SK-N-SH (cell line): Measurements from ENCODE around the gene IPO11. TPM values are rescaled to one million over a fixed set of nuclear protein-coding genes. Genes with fewer than 3 reads are reported as not detected.

Experiments
- CTCF ChIA-PET: fragments of 300-600, 350-600 bp; formaldehyde crosslinking; extraction: SDS; loops from one replicate; lab custom pipeline; 2021; lab: Yijun Ruan, JAX
- POLR2A ChIA-PET: fragments of 350-600 bp; sonication (Branson Sonifier 250); formaldehyde crosslinking; extraction: SDS; loops from one replicate; lab custom pipeline; 2020; ENCODE audit warnings: antibody characterized with exemption, inconsistent platforms; lab: Yijun Ruan, JAX
- DNase-seq: peaks from one replicate; pipeline ENCODE4 v3.0.0; 2012
- H2AFZ ChIP-seq: fragments of 200-600 bp; sonication (generic); 2 replicates; pipeline ENCODE4 v1.8.1; 2016; ENCODE audit warnings: antibody characterized with exemption, mild to moderate bottlenecking, low read depth
- H3F3A ChIP-seq: fragments of 200-600 bp; sonication (generic); replicated peaks from 2 replicates; pipeline ENCODE3; 2016; ENCODE audit warnings: antibody characterized with exemption, mild to moderate bottlenecking; ENCODE audit not compliant: insufficient read depth
- H3K27ac ChIP-seq, 2 experiments: fragments of 200-500 bp in 1 of 2; fragments of 200-600 bp in 1 of 2; sonication (Bioruptor generic) in 1 of 2; sonication (generic), shearing (Covaris generic) in 1 of 2; 2 replicates each; pipeline versions ENCODE4 v1.5.1 to v1.6.1; 2014 to 2016; ENCODE audit warnings: low read depth in 2 of 2, inconsistent platforms in 1 of 2, low read length in 1 of 2, mild to moderate bottlenecking in 1 of 2, mixed read lengths in 1 of 2
- H3K27me3 ChIP-seq: fragments of 200-600 bp; sonication (generic), shearing (Covaris generic); 2 replicates; pipeline ENCODE4 v1.6.1; 2016; ENCODE audit warnings: mixed run types; ENCODE audit not compliant: insufficient read depth
- H3K36me3 ChIP-seq, 2 experiments: fragments of 200-500 bp in 1 of 2; fragments of 200-600 bp in 1 of 2; sonication (Bioruptor generic) in 1 of 2; sonication (generic) in 1 of 2; replicated peaks in 1 of 2; 2 replicates each; pipeline versions ENCODE3 to v1.5.1; 2014 to 2016; ENCODE audit warnings: low read length in 1 of 2, mild to moderate bottlenecking in 1 of 2; ENCODE audit not compliant: insufficient read depth in 2 of 2, control insufficient read depth in 1 of 2
- H3K4me1 ChIP-seq, 2 experiments: fragments of 200-500 bp in 1 of 2; fragments of 200-600 bp in 1 of 2; sonication (Bioruptor generic) in 1 of 2; sonication (generic), shearing (Covaris generic) in 1 of 2; 2 replicates each; pipeline versions ENCODE4 v1.5.1 to v1.6.1; 2014 to 2016; ENCODE audit warnings: low read depth in 1 of 2, low read length in 1 of 2, mixed run types in 1 of 2; ENCODE audit not compliant: insufficient read depth in 2 of 2, control insufficient read depth in 1 of 2
- H3K4me2 ChIP-seq: fragments of 200-600 bp; sonication (generic), shearing (Covaris generic); 2 replicates; pipeline ENCODE4 v1.6.1; 2017; ENCODE audit warnings: mixed run types
- H3K4me3 ChIP-seq, 2 experiments: fragments of 200-500 bp in 1 of 2; fragments of 200-600 bp in 1 of 2; sonication (Bioruptor generic) in 1 of 2; sonication (generic), shearing (Covaris generic) in 1 of 2; 2 replicates each; pipeline versions ENCODE4 v1.5.1 to v1.8.1; 2014 to 2016; ENCODE audit warnings: low read depth in 2 of 2, inconsistent platforms in 1 of 2, low read length in 1 of 2, mild to moderate bottlenecking in 1 of 2, mixed read lengths in 1 of 2, moderate library complexity in 1 of 2
- H3K79me2 ChIP-seq: fragments of 200-600 bp; sonication (generic); 2 replicates; pipeline ENCODE4 v1.8.1; 2017; ENCODE audit warnings: mild to moderate bottlenecking; ENCODE audit not compliant: insufficient read depth
- H3K9ac ChIP-seq: fragments of 200-600 bp; sonication (generic); 2 replicates; pipeline ENCODE4 v1.6.1; 2017; ENCODE audit warnings: mixed run types
- H3K9me2 ChIP-seq: fragments of 200-600 bp; sonication (generic); 2 replicates; pipeline ENCODE4 v1.6.1; 2017; ENCODE audit warnings: mixed run types
- H3K9me3 ChIP-seq: fragments of 200-600 bp; sonication (generic); 2 replicates; pipeline ENCODE4 v1.6.1; 2017; ENCODE audit warnings: mixed run types, mild to moderate bottlenecking, moderate library complexity
- H4K20me1 ChIP-seq: fragments of 200-600 bp; sonication (generic); 2 replicates; pipeline ENCODE4 v1.6.1; 2017; ENCODE audit warnings: mild to moderate bottlenecking, mixed run types; ENCODE audit not compliant: insufficient read depth
- CHD2 ChIP-seq: fragments of 150-350 bp; IDR thresholded peaks from 2 replicates; pipeline ENCODE4 v1.6.1; 2018; ENCODE audit warnings: low read length; ENCODE audit not compliant: partially characterized antibody
- ELF1 ChIP-seq: IDR thresholded peaks from 2 replicates; pipeline ENCODE4 v1.4.0; 2012
- EP300 ChIP-seq, 2 experiments: IDR thresholded peaks; 2 replicates each; pipeline versions ENCODE4 v1.4.0 to v1.6.1; 2012; ENCODE audit warnings: borderline replicate concordance in 1 of 2, low read depth in 1 of 2, low read length in 1 of 2
- FOSL2 ChIP-seq: IDR thresholded peaks from 2 replicates; pipeline ENCODE4 v1.4.0; 2012; ENCODE audit warnings: low read depth, mild to moderate bottlenecking, moderate library complexity, borderline replicate concordance
- GABPA ChIP-seq: IDR thresholded peaks from 2 replicates; pipeline ENCODE4 v1.4.0; 2012; ENCODE audit warnings: low read depth, mild to moderate bottlenecking
- GATA2 ChIP-seq: sonication (generic); formaldehyde crosslinking; IDR thresholded peaks from 2 replicates; pipeline ENCODE4 v1.5.0; 2020; ENCODE audit warnings: mild to moderate bottlenecking, missing genetic modification reagents
- NFIC ChIP-seq: IDR thresholded peaks from 2 replicates; pipeline ENCODE4 v1.4.0; 2012; ENCODE audit warnings: borderline replicate concordance
- NRF1 ChIP-seq: IDR thresholded peaks from 2 replicates; pipeline ENCODE4 v1.6.1; 2012; ENCODE audit warnings: low read depth, mild to moderate bottlenecking, low read length
- POLR2AphosphoS5 ChIP-seq: IDR thresholded peaks from 2 replicates; pipeline ENCODE4 v1.6.1; 2012; ENCODE audit warnings: low read depth, low read length
- RCOR1 ChIP-seq: fragments of 150-350 bp; IDR thresholded peaks from 2 replicates; pipeline ENCODE4 v1.6.1; 2017; ENCODE audit warnings: antibody characterized with exemption, low read length
- SIN3A ChIP-seq: IDR thresholded peaks from 2 replicates; pipeline ENCODE4 v1.6.1; 2012; ENCODE audit warnings: low read depth, mild to moderate bottlenecking, low read length, moderate library complexity, borderline replicate concordance
- TAF1 ChIP-seq: IDR thresholded peaks from 2 replicates; pipeline ENCODE4 v1.6.1; 2012; ENCODE audit warnings: low read depth, mild to moderate bottlenecking, low read length, moderate library complexity, borderline replicate concordance
- TCF12 ChIP-seq: IDR thresholded peaks from 2 replicates; pipeline ENCODE4 v1.4.0; 2012
- TEAD4 ChIP-seq: IDR thresholded peaks from 2 replicates; pipeline ENCODE4 v1.4.0; 2012; ENCODE audit warnings: mild to moderate bottlenecking, borderline replicate concordance; ENCODE audit not compliant: insufficient read depth
- WGBS: methylation state at CpG from one replicate; pipeline ENCODE4 v1.1.6; 2017; ENCODE audit warnings: low lambda C conversion rate; 5-methylcytosine and 5-hydroxymethylcytosine counted together
- polyA plus RNA-seq, 3 experiments: library from polyadenylated mRNA; depleted of rRNA; stranded (reverse); fragments of >200 nt; gene quantifications; 2 replicates each; pipeline ENCODE4 v1.2.3, GENCODE V29; 2012
- TF ChIP-seq, protein P1 (sequence below): fragments of 200-600 bp; sonication (generic); IDR thresholded peaks from 2 replicates; pipeline ENCODE4 v1.6.1; 2017; ENCODE audit warnings: antibody characterized with exemption, mild to moderate bottlenecking, moderate library complexity
- TF ChIP-seq, protein P2 (sequence below): IDR thresholded peaks from 2 replicates; pipeline ENCODE4 v1.4.0; 2012; ENCODE audit warnings: low read depth
- TF ChIP-seq, protein P3 (sequence below): IDR thresholded peaks from 2 replicates; pipeline ENCODE4 v1.4.0; 2012; ENCODE audit warnings: low read depth, borderline replicate concordance
- TF ChIP-seq, protein P4 (sequence below): IDR thresholded peaks from 2 replicates; pipeline ENCODE4 v1.6.1; 2012; ENCODE audit warnings: mild to moderate bottlenecking, low read depth, low read length, moderate library complexity
- TF ChIP-seq, protein P5 (sequence below): IDR thresholded peaks from 2 replicates; pipeline ENCODE4 v1.4.0; 2012; ENCODE audit warnings: low read depth, borderline replicate concordance

Gene IPO11
- polyA plus RNA-seq, 1 of the 3 experiments (the other 2 are of a cell fraction), result 8.1 TPM

DNA sequence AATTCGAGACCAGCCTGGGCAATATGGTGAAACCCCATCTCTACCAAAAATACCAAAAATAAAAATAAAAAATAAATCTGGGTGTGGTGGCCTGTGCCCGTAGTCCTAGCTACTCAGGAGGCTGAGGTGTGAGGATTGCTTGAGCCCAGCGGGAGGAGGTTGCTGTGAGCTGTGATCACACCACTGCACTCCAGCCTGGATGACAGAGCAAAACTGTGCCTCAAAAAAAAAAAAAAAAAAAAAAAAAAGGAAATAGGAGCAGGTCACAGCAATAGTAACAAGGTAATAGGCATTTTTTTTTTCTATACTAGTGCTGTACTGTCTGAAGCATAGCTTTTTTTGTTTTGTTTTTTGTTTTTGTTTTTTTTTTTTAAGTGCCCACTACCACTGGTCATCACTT lies 171.8 kb downstream of the IPO11 start:
- WGBS, result 98% methylated on average over 3 of the region's 3 CpGs
- ChIA-PET POLR2A (no interaction called here), CTCF (no interaction called here)
- Histone ChIP-seq H3K79me2 (no peaks in the 10 kb centered on the region), H4K20me1 (no peaks in the 10 kb centered on the region), H3F3A (peaks cover 5% of the 10 kb centered on the region), H3K9ac (no peak overlapping the region), H3K9me3 (no peaks in the 10 kb centered on the region), H3K4me3 (no peak overlapping the region), H2AFZ (no peak overlapping the region), H3K9me2 (no peaks in the 10 kb centered on the region), H3K4me1 (peaks cover 0 to 7% of the 10 kb centered on the region in 2 experiments; a peak in 2 of 4 replicates), H3K4me2 (no peak overlapping the region), H3K27me3 (no peaks in the 10 kb centered on the region), H3K36me3 (peaks cover 14 to 19% of the 10 kb centered on the region in 2 experiments), H3K27ac (no peak overlapping the region)
- no peak for DNase-seq
- TF ChIP-seq, protein P1, sequence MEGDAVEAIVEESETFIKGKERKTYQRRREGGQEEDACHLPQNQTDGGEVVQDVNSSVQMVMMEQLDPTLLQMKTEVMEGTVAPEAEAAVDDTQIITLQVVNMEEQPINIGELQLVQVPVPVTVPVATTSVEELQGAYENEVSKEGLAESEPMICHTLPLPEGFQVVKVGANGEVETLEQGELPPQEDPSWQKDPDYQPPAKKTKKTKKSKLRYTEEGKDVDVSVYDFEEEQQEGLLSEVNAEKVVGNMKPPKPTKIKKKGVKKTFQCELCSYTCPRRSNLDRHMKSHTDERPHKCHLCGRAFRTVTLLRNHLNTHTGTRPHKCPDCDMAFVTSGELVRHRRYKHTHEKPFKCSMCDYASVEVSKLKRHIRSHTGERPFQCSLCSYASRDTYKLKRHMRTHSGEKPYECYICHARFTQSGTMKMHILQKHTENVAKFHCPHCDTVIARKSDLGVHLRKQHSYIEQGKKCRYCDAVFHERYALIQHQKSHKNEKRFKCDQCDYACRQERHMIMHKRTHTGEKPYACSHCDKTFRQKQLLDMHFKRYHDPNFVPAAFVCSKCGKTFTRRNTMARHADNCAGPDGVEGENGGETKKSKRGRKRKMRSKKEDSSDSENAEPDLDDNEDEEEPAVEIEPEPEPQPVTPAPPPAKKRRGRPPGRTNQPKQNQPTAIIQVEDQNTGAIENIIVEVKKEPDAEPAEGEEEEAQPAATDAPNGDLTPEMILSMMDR, result no peak
- TF ChIP-seq GATA2 (no peak), NFIC (no peak), TEAD4 (no peak), EP300 (IDR thresholded peaks at IDR 0.05; ENCODE audit: borderline replicate concordance in 1 of 2, low read depth in 1 of 2, low read length in 1 of 2) (no peak), SIN3A (no peak), TAF1 (no peak), CHD2 (no peak), RCOR1 (no peak), POLR2AphosphoS5 (no peak), TCF12 (no peak), GABPA (no peak), NRF1 (no peak), ELF1 (no peak), FOSL2 (no peak)
- TF ChIP-seq, protein P2, sequence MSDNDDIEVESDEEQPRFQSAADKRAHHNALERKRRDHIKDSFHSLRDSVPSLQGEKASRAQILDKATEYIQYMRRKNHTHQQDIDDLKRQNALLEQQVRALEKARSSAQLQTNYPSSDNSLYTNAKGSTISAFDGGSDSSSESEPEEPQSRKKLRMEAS, result no peak
- TF ChIP-seq, protein P3, sequence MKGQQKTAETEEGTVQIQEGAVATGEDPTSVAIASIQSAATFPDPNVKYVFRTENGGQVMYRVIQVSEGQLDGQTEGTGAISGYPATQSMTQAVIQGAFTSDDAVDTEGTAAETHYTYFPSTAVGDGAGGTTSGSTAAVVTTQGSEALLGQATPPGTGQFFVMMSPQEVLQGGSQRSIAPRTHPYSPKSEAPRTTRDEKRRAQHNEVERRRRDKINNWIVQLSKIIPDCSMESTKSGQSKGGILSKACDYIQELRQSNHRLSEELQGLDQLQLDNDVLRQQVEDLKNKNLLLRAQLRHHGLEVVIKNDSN, result no peak
- TF ChIP-seq, protein P4, sequence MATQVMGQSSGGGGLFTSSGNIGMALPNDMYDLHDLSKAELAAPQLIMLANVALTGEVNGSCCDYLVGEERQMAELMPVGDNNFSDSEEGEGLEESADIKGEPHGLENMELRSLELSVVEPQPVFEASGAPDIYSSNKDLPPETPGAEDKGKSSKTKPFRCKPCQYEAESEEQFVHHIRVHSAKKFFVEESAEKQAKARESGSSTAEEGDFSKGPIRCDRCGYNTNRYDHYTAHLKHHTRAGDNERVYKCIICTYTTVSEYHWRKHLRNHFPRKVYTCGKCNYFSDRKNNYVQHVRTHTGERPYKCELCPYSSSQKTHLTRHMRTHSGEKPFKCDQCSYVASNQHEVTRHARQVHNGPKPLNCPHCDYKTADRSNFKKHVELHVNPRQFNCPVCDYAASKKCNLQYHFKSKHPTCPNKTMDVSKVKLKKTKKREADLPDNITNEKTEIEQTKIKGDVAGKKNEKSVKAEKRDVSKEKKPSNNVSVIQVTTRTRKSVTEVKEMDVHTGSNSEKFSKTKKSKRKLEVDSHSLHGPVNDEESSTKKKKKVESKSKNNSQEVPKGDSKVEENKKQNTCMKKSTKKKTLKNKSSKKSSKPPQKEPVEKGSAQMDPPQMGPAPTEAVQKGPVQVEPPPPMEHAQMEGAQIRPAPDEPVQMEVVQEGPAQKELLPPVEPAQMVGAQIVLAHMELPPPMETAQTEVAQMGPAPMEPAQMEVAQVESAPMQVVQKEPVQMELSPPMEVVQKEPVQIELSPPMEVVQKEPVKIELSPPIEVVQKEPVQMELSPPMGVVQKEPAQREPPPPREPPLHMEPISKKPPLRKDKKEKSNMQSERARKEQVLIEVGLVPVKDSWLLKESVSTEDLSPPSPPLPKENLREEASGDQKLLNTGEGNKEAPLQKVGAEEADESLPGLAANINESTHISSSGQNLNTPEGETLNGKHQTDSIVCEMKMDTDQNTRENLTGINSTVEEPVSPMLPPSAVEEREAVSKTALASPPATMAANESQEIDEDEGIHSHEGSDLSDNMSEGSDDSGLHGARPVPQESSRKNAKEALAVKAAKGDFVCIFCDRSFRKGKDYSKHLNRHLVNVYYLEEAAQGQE, result no peak
- TF ChIP-seq, protein P5, sequence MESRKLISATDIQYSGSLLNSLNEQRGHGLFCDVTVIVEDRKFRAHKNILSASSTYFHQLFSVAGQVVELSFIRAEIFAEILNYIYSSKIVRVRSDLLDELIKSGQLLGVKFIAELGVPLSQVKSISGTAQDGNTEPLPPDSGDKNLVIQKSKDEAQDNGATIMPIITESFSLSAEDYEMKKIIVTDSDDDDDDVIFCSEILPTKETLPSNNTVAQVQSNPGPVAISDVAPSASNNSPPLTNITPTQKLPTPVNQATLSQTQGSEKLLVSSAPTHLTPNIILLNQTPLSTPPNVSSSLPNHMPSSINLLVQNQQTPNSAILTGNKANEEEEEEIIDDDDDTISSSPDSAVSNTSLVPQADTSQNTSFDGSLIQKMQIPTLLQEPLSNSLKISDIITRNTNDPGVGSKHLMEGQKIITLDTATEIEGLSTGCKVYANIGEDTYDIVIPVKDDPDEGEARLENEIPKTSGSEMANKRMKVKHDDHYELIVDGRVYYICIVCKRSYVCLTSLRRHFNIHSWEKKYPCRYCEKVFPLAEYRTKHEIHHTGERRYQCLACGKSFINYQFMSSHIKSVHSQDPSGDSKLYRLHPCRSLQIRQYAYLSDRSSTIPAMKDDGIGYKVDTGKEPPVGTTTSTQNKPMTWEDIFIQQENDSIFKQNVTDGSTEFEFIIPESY, result no peak
